Skeletal muscle cell (primary cell): ENCODE measurements around the gene TLE6.

ENCODE experiments used
- DNase-seq: peaks from one replicate; pipeline ENCODE4 v3.0.0-alpha.2; 2010; ENCODE audit warnings: low read depth
- H3K4me3 ChIP-seq: 2 replicates; pipeline ENCODE4 v1.5.1; 2011; ENCODE audit warnings: low read depth, mild to moderate bottlenecking, control low read depth, low read length, moderate library complexity

The TLE6 gene

GRCh38 chr19:3041327-3041726, 64.0 kb downstream of the TLE6 start:
- H3K4me3 ChIP-seq: no peak overlapping the region
- no peak for DNase-seq

- DNase-seq: no peak
- no peak overlapping the region for H3K4me3 ChIP-seq
These were observed 64.6 kb downstream of the TLE6 start for GRCh38 chr19:3041761-3042620.

GRCh38 chr19:3042621-3043267, 65.4 kb downstream of the TLE6 start:
- no peak for DNase-seq

More at GRCh38 chr19:3042621-3043267, 65.4 kb downstream of the TLE6 start:
- no peak overlapping the region for H3K4me3 ChIP-seq
